GM21529 (cell line): ENCODE measurements around the gene SYCP3.
A peak's percentile ranks its signal among the peaks of the same experiment; 100 is the strongest.

Experiments used
- ATAC-seq: cut with Tn5 transposase; IDR thresholded peaks from one replicate; pipeline ENCODE4 v1.9.1; 2021; ENCODE audit not compliant: unreplicated experiment

SYCP3 gene

DNA sequence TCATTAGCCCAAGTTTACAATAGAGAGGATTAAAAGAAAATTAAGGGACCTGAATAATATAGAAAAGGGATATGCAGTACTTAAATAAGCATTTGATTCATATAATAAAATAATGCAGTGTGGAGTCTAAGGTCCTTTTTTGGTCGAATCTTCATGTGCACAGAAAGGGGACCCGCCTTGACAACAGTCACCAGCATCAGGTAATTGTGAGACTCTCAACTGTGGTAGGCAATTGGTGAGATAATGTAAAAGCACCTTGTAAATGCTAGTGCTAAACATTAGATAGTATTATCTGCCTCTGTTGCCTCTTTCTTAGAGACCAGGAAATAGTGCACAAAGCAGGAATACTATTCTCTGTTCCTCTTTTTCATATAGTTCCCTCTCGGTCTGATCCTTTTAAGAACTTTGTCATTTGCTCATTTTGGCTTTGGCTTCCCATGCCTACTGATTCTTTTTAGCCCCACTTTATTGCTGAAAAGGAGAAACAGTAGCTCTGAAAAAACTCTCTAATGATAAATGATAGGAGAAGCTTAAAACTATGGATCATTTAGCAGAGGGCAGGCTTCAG is 24.3 kb downstream of the SYCP3 start:
- ATAC-seq, result no peak

DNA sequence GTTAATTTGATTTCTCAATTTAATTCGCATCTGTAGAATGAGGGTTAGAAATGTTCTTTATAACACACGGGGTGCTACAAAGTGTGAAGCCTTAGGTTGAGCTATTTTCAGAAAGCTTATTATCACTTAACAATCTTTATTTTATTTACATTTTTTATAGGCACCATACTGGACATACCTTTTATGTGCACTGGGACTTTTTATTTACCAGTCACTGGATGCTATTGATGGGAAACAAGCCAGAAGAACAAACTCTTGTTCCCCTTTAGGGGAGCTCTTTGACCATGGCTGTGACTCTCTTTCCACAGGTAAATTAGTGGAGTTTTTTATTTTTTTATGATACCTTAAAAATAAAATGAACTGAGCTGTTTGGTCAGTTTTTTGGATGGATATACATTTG is 25.3 kb downstream of the SYCP3 start:
- no peak for ATAC-seq

DNA sequence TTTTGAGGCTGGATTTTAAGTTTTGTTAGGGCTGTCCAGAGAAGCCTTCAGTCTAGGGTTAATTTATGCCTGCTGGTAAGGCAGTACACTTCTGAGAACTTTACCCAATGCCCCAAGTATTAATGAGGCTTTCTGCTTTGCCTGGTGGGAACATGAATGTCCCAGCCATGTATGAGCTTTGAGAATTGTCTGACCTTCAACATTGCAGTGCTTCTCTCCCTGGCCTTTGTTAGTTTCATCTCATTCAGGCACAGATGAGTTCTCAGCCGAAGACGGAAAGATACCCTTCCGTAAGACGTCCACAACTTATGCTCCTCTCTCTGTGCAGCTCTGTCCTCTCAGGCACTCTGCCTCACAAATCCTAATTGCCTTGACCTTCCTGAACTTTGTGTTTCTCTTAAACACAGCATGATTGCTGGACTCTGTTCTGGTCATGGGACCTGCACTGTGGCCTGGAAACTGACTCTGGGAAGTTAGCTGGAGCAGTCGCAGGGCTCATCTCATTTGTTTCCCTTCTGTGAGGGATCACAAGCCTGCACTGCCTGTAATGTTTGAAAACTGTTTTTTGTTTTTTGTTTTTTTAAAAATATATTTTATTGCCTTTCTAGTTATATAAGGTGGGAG is 26.1 kb downstream of the SYCP3 start:
- no peak for ATAC-seq

GRCh38 chr12:101710288-101710687 is 29.0 kb downstream of the SYCP3 start:
- ATAC-seq, result no peak

- ATAC-seq, result no peak
Observed at GRCh38 chr12:101707131-101707782, 32.0 kb downstream of the SYCP3 start.

DNA sequence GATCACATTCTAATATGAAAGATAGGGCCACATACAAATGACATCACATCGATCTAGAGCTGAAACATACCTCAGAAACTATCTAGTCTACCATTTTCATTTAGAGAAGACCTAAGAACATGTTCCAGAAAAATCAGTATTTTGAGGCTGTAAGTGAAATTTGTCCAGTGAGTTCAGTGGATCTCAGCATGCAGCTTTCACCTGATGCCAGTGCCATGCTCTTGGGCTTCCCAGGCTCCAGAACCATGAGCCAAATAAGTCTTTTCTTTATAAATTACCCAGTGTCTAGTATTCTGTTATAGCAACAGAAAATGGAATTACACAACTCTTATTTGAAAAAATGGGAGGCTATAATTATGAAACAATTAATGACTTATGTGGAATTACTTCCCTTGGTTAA is 32.9 kb downstream of the SYCP3 start:
- ATAC-seq, result no peak

- ATAC-seq, result no peak
Observed at GRCh38 chr12:101703487-101703886, 35.8 kb downstream of the SYCP3 start.

- ATAC-seq, result no peak
Observed at GRCh38 chr12:101700299-101700820, 38.9 kb downstream of the SYCP3 start.

- ATAC-seq, result no peak
Observed at GRCh38 chr12:101698800-101699347, 40.4 kb downstream of the SYCP3 start.

- ATAC-seq, result peak; percentile 33
Observed at GRCh38 chr12:101697930-101698799, 41.1 kb downstream of the SYCP3 start.

- peak; percentile 69 for ATAC-seq
Observed at GRCh38 chr12:101697197-101697929, 41.9 kb downstream of the SYCP3 start, which contains the start of gene CHPT1. Gene CHPT1, plus strand, starts transcription at chr12:101697640. Its CDS starts 222 bp downstream, at chr12:101697862.

DNA sequence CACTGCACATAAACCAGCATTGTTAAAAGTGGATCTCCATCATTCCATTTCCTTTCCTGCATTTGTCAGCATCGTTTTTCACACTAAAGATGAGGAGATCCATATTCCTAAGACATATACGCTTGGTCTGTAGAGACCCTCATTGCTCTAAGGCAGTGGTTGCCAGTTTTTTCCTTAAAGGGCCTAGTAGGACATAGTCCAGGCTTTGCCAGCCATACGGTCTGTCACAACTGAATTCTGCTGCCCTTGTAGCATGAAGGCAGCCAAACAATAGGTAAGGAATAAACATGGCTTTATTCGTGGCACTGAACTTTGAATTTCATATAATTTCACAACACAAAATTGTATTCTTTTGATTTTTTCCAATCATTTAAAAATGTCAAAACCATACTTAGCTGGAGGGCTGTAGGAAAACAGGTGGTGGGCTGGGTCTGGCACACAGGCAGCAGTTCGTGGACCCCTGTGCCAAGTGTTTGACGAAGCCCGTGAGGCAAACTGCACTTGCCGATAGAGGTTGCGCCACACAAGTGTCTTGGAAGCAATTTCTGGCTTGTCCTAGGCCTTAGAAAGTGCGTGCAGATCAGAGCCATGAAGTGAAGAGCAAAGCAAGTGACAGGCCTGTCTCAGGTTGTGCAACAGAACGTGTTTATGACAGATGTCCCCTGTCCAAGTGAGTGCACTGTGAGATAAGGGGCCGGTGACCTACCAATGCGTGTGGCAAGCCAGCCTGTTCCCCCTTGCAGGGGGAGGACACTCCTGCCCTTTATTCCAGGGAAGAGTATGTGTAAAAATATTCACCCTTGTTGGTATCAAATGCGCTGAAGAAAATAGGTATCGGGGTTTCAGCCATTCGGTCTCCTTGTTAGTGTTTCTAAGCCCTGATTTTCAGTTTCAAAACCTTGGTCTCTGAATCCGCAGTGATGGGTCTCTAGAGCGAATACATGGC is 42.7 kb downstream of the SYCP3 start:
- ATAC-seq, result peak; percentile 36

GRCh38 chr12:101695706-101696105 is 43.6 kb downstream of the SYCP3 start:
- no peak for ATAC-seq

DNA sequence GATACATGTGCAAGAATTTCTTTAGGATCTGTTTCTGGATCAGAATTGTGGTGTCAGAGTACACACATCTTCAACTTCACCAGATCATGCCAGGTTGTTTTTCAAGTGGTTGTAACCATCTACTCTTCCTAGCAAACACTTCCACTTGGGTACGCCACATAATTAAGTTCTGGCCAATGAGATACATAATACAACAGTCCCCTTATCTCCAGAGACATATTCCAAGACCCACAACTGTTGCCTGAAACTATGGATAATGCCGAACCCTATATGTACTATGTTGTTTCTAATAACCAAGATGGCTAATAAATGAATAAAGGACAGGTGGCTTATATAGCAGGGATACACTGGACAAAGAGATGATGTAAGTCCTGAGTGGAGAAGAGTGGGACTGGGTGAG is 44.3 kb downstream of the SYCP3 start:
- ATAC-seq, result no peak

- no peak for ATAC-seq
Observed at GRCh38 chr12:101694297-101694848, 44.9 kb downstream of the SYCP3 start.

DNA sequence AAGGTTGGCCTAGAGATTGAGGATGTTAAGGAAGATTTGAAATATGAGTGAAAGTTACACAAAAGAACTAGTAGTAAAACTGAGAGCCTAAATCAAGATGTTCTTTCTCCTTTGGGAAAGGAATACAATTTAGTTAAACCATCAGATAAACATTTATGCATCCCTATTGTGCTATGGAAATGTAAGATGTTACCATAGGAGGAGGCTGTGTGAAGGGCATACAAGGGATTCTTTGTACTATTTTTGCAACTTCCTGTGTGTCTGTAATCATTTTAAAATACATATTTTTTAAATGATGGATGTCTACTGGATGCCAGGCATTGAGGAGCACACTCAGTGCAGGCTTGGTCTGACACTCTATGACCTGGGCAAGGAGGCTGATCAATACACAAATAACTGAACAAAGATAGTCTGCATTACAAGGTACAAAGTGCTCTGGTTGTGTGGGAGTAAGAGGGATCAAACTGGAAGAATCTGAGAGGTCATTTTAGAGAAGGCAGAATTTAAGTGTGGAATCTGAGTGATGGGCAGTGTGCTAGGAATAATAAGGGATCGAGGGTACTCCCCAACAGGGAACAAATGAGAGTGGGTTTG is 47.7 kb downstream of the SYCP3 start:
- no peak for ATAC-seq

DNA sequence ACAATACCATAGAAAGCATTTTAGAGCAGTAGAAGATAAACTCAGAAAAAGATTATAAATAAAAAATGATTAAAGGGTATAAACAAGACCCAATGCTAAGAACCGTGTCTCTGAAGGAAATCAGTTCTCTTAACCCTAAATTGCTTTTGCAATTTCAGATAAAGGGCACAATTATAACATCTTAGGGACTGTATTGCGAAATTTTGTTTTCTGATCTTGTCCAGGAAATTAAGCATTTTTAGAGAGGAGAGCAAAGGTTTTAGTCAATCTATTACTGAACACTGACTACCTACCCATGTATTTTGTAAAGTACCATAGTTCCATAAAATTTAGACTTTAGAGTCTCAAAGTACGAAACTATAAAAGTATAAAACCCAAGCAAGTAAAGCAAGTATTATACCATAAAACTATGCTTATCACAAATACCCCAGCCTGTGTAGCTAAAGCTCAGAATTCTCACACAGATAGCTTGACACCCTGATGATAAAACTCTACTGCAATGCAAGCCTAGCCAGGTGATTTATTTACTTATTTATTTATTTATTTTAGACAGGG is 48.6 kb downstream of the SYCP3 start:
- no peak for ATAC-seq

GRCh38 chr12:101686176-101686575 is 53.1 kb downstream of the SYCP3 start:
- no peak for ATAC-seq
